Panc1 (cell line): ENCODE results near the gene PPP1R3F.

Source experiments
- CTCF ChIP-seq: fragments of 450-650 bp; IDR thresholded peaks from 2 replicates; pipeline ENCODE4 v1.5.1; 2017; ENCODE audit warnings: mild to moderate bottlenecking
- POLR2AphosphoS5 ChIP-seq: IDR thresholded peaks from 2 replicates; pipeline ENCODE4 v1.6.1; 2012; ENCODE audit warnings: mild to moderate bottlenecking, low read depth, low read length, moderate library complexity
- TCF7L2 ChIP-seq: IDR thresholded peaks from 2 replicates; pipeline ENCODE4 v1.6.1; 2011; ENCODE audit warnings: mild to moderate bottlenecking, low read depth, low read length, inconsistent platforms

GRCh38 chrX:49316085-49316484, 46.5 kb downstream of the PPP1R3F start:
- no peak for TF ChIP-seq CTCF
- TF ChIP-seq POLR2AphosphoS5, result no peak
- TF ChIP-seq TCF7L2, result no peak
